ENCODE measurements around the gene CNBP. TPM values are rescaled to one million over a fixed set of nuclear protein-coding genes. Genes with fewer than 3 reads are reported as not detected.
A peak's percentile ranks its signal among the peaks of the same experiment; 100 is the strongest.

CNBP gene
- total and polyA plus RNA-seq, 10 of the 15 experiments (the other 5 are each of a cell fraction or from before 2014, with no cell fraction given), result 300 to 719 (median 439) TPM

DNA sequence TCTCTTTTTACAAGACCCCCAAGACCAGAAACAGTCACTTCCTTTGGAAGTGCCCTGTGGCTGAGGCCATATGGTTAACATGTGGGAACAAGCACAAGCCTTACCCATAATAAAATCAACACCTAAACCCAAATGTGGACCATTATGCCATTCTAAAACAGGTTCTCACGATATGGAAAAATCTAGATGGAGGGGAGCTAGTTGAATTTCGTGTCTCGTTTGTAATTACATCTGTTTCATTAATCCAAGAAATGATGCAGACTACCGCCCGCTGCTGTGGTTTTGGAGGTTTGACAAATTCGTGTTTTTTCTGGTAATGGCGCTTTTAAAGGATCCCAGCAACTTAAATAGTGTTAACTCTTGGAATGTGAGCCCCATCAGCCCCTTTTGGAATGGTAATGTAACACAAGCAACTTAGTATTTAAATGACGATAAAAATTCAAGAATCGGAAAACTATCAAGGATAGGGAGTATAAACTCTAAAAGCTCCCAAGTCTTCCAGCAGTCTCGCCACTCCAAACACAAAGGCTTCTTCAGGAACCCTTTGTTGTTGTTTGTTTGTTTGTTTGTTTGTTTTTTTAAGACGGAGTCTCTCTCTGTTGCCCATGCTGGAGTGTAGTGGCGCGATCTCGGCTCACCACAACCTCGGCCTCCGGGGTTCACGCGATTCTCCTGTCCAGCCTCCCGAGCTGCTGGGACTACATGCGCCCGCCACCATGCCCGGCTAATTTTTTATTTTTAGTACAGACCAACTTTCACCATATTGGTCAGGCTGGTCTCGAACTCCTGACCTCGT is 1.1 kb downstream of the CNBP start:
- POLR2A ChIA-PET, result interaction anchor here (1.3 to 3.8 kb wide), 5 partner anchors 13 to 97 kb away, joined by 3 to 20 read pairs (median 7); partner anchors contain the start of gene RAB43
- BruUV-seq (replicated peaks), result TSS peak; percentile 63
- in situ Hi-C loops (cut with MboI) (no loop called here), intact Hi-C loops (cut with micrococcal nuclease; ENCODE audit: unreplicated experiment) (loop anchor here (1.0 to 10.0 kb wide), 4 partner anchors 21 to 528 kb away; partner anchors contain the start of genes ISY1, RAB43 and RPN1)
- CTCF ChIA-PET, result interaction anchor here (1.0 to 3.0 kb wide), 5 partner anchors 20 to 64 kb away, joined by 3 to 11 read pairs (median 4); no protein-coding TSS in a partner anchor
- RAD21 ChIA-PET (ENCODE audit: unreplicated experiment), result interaction anchor here (1.2 to 2.0 kb wide), 3 partner anchors 21 to 64 kb away, joined by 3 to 4 read pairs (median 3); partner anchors contain the start of gene RAB43
- ATAC-seq (peak; percentile 14), FAIRE-seq (peak; percentile 61), DNase-seq (ENCODE audit: low read depth, low spot score) (no peak)
- H3K9me3 ChIP-seq (replicated peaks; ENCODE audit: control insufficient read depth, insufficient read depth, low read length), result no peaks in the 10 kb centered on the region; the same call in 2 of the 3 replicates
- H3K4me1 ChIP-seq (ENCODE audit: control insufficient read depth, insufficient read depth, low read length), result peaks cover 9% of the 10 kb centered on the region
- H3K9ac ChIP-seq (ENCODE audit: control insufficient read depth, insufficient read depth, low read length), result peak overlapping the region; percentile 99
- 1% methylated on average over 24 of the region's 24 CpGs for WGBS (ENCODE audit: insufficient coverage, insufficient replicate concordance, low lambda C conversion rate, missing lambda C conversion rate)
- H2AFZ ChIP-seq (ENCODE audit: control insufficient read depth, low read depth, low read length), result no peak overlapping the region
- SMC1A ChIA-PET (ENCODE audit: uncharacterized antibody, unreplicated experiment), result interaction anchor here (0.7 to 1.6 kb wide), 3 partner anchors 11 to 116 kb away, joined by 3 to 6 read pairs (median 3); no protein-coding TSS in a partner anchor
- peak overlapping the region; percentile 83 for H3K4me2 ChIP-seq (ENCODE audit: control insufficient read depth, insufficient read depth)
- H3K27me3 ChIP-seq (replicated peaks in 1 of 2; ENCODE audit: control insufficient read depth in 2 of 2, insufficient read depth in 2 of 2, low read length in 1 of 2), result no peaks in the 10 kb centered on the region
- peak overlapping the region; percentile 97 for H3K4me3 ChIP-seq
- peak overlapping the region; percentile 97 for H3K27ac ChIP-seq (ENCODE audit: control insufficient read depth, insufficient read depth)
- peaks cover 1 to 7% of the 10 kb centered on the region in 2 experiments; a peak in 2 of 4 replicates for H3K36me3 ChIP-seq (ENCODE audit: control insufficient read depth in 2 of 2, insufficient read depth in 2 of 2, low read length in 1 of 2)
- H3K79me2 ChIP-seq (ENCODE audit: control insufficient read depth, insufficient read depth, low read length), result peaks cover 80% of the 10 kb centered on the region
- H4K20me1 ChIP-seq (ENCODE audit: control insufficient read depth, insufficient read depth), result peaks cover 10% of the 10 kb centered on the region
- TF ChIP-seq, protein P1, sequence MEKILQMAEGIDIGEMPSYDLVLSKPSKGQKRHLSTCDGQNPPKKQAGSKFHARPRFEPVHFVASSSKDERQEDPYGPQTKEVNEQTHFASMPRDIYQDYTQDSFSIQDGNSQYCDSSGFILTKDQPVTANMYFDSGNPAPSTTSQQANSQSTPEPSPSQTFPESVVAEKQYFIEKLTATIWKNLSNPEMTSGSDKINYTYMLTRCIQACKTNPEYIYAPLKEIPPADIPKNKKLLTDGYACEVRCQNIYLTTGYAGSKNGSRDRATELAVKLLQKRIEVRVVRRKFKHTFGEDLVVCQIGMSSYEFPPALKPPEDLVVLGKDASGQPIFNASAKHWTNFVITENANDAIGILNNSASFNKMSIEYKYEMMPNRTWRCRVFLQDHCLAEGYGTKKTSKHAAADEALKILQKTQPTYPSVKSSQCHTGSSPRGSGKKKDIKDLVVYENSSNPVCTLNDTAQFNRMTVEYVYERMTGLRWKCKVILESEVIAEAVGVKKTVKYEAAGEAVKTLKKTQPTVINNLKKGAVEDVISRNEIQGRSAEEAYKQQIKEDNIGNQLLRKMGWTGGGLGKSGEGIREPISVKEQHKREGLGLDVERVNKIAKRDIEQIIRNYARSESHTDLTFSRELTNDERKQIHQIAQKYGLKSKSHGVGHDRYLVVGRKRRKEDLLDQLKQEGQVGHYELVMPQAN (conservative IDR thresholded peaks at IDR 0.05), result no peak
- no peak for TF ChIP-seq KDM1A (IDR thresholded peaks at IDR 0.05; ENCODE audit: borderline replicate concordance)
- no peak for TF ChIP-seq ZNF384 (IDR thresholded peaks at IDR 0.05; ENCODE audit: borderline replicate concordance, low read depth, low read length)
- no peak for TF ChIP-seq PAX5 (IDR thresholded peaks at IDR 0.05; ENCODE audit: borderline replicate concordance, low read depth, low read length)
- TF ChIP-seq POLR2A (IDR thresholded peaks at IDR 0.05; ENCODE audit: low read depth, low read length), result 0 out of 2 replicates have a peak, but pooled peaks have one; percentile 24
- TF ChIP-seq TCF3 (IDR thresholded peaks at IDR 0.05; ENCODE audit: borderline replicate concordance, insufficient read depth, low read depth, low read length), result no peak
- no peak for TF ChIP-seq RBBP5 (conservative IDR thresholded peaks at IDR 0.05)
- TF ChIP-seq, protein P2, sequence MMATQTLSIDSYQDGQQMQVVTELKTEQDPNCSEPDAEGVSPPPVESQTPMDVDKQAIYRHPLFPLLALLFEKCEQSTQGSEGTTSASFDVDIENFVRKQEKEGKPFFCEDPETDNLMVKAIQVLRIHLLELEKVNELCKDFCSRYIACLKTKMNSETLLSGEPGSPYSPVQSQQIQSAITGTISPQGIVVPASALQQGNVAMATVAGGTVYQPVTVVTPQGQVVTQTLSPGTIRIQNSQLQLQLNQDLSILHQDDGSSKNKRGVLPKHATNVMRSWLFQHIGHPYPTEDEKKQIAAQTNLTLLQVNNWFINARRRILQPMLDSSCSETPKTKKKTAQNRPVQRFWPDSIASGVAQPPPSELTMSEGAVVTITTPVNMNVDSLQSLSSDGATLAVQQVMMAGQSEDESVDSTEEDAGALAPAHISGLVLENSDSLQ (IDR thresholded peaks at IDR 0.05), result no peak
- no peak for TF ChIP-seq SMARCA5 (IDR thresholded peaks at IDR 0.05)
- no peak for TF ChIP-seq YBX1 (IDR thresholded peaks at IDR 0.05)
- TF ChIP-seq, protein P3, sequence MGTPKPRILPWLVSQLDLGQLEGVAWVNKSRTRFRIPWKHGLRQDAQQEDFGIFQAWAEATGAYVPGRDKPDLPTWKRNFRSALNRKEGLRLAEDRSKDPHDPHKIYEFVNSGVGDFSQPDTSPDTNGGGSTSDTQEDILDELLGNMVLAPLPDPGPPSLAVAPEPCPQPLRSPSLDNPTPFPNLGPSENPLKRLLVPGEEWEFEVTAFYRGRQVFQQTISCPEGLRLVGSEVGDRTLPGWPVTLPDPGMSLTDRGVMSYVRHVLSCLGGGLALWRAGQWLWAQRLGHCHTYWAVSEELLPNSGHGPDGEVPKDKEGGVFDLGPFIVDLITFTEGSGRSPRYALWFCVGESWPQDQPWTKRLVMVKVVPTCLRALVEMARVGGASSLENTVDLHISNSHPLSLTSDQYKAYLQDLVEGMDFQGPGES (IDR thresholded peaks at IDR 0.05), result no peak
- TF ChIP-seq CBX5 (IDR thresholded peaks at IDR 0.05; ENCODE audit: low read depth), result no peak
- TF ChIP-seq, protein P4, sequence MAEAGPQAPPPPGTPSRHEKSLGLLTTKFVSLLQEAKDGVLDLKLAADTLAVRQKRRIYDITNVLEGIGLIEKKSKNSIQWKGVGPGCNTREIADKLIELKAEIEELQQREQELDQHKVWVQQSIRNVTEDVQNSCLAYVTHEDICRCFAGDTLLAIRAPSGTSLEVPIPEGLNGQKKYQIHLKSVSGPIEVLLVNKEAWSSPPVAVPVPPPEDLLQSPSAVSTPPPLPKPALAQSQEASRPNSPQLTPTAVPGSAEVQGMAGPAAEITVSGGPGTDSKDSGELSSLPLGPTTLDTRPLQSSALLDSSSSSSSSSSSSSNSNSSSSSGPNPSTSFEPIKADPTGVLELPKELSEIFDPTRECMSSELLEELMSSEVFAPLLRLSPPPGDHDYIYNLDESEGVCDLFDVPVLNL (IDR thresholded peaks at IDR 0.05; ENCODE audit: low read depth, low read length), result no peak
- TF ChIP-seq STAT1 (conservative IDR thresholded peaks at IDR 0.05), result no peak

Data from GM12878 (cell line).